Fibroblast of lung (primary cell): ENCODE data around the gene POLR2M. TPM values are rescaled to one million over a fixed set of nuclear protein-coding genes. Genes with fewer than 3 reads are reported as not detected.

Experiments
- DNase-seq, 2 donors: peaks; one replicate each; pipeline versions ENCODE4 v3.0.0 to v3.0.0-alpha.2; 2010; ENCODE audit warnings: low read depth in 2 of 2
- H2AFZ ChIP-seq: 2 replicates; pipeline ENCODE4 v1.5.1; 2012; ENCODE audit warnings: low read length, control low read depth, inconsistent platforms
- H3K27ac ChIP-seq: 2 replicates; pipeline ENCODE4 v1.5.1; 2011; ENCODE audit warnings: low read length, control low read depth; ENCODE audit not compliant: insufficient read depth
- H3K27me3 ChIP-seq: 2 replicates; pipeline ENCODE4 v1.5.1; 2011; ENCODE audit warnings: mild to moderate bottlenecking, low read length; ENCODE audit not compliant: control insufficient read depth, insufficient read depth
- H3K36me3 ChIP-seq: 2 replicates; pipeline ENCODE4 v1.5.1; 2011; ENCODE audit warnings: low read length; ENCODE audit not compliant: control insufficient read depth, insufficient read depth
- H3K4me1 ChIP-seq: 2 replicates; pipeline ENCODE4 v1.5.1; 2011; ENCODE audit warnings: low read length; ENCODE audit not compliant: control insufficient read depth, insufficient read depth; ENCODE audit errors: extremely low read depth
- H3K4me2 ChIP-seq: 2 replicates; pipeline ENCODE4 v1.5.1; 2011; ENCODE audit warnings: low read length, control low read depth; ENCODE audit not compliant: insufficient read depth; ENCODE audit errors: extremely low read depth
- H3K4me3 ChIP-seq, 4 experiments: fragments of 200-600 bp in 1 of 4; sonication (generic) in 1 of 4; replicated peaks in 1 of 4; 2 replicates each; pipeline ENCODE4 v1.5.1; 2011 to 2016; ENCODE audit warnings: low read length in 4 of 4, low read depth in 3 of 4, mild to moderate bottlenecking in 3 of 4, control low read depth in 2 of 4, inconsistent platforms in 1 of 4, mixed read lengths in 1 of 4; ENCODE audit not compliant: insufficient read depth in 1 of 4; ENCODE audit errors: control extremely low read depth in 1 of 4
- H3K79me2 ChIP-seq: 2 replicates; pipeline ENCODE4 v1.5.1; 2012; ENCODE audit warnings: mild to moderate bottlenecking, low read length, inconsistent platforms; ENCODE audit not compliant: control insufficient read depth, insufficient read depth
- H3K9ac ChIP-seq: 2 replicates; pipeline ENCODE4 v1.5.1; 2011; ENCODE audit warnings: mild to moderate bottlenecking, low read length, control low read depth; ENCODE audit not compliant: insufficient read depth
- H3K9me3 ChIP-seq: 2 replicates; pipeline ENCODE4 v1.5.1; 2012; ENCODE audit warnings: low read depth, low read length; ENCODE audit not compliant: control insufficient read depth, insufficient read depth
- H4K20me1 ChIP-seq: 2 replicates; pipeline ENCODE4 v1.5.1; 2011; ENCODE audit warnings: low read length; ENCODE audit not compliant: control insufficient read depth, insufficient read depth; ENCODE audit errors: extremely low read depth
- EZH2 ChIP-seq: IDR thresholded peaks from 2 replicates; pipeline ENCODE4 v1.5.1; 2012; ENCODE audit warnings: low read length, control low read depth, mild to moderate bottlenecking; ENCODE audit errors: missing control alignments
- polyA plus RNA-seq, 2 donors: library from polyadenylated mRNA; depleted of rRNA in 1 of 2; stranded (reverse) in 1 of 2; unstranded in 1 of 2; fragments of >200 nt; gene quantifications; 2 replicates each; pipeline ENCODE4 v1.2.1, GENCODE V29; 2011 to 2012; ENCODE audit warnings: missing spikeins in 1 of 2
- total RNA-seq: library from RNA; depleted of rRNA; stranded (reverse); fragments of >200 nt; gene quantifications from 2 replicates; pipeline ENCODE4 v1.2.1, GENCODE V29; 2014
- TF ChIP-seq, protein P1 (sequence below), 2 donors: IDR thresholded peaks in 1 of 2; conservative IDR thresholded peaks in 1 of 2; 1 replicate in 1 of 2; 2 replicates in 1 of 2; pipeline ENCODE4 v1.5.1; 2011 to 2012; ENCODE audit warnings: low read length in 2 of 2, control low read depth in 1 of 2, inconsistent platforms in 1 of 2, low read depth in 1 of 2, mild to moderate bottlenecking in 1 of 2

POLR2M gene
- total and polyA plus RNA-seq, 2 donors (not counting 1 experiment from before 2014, with no cell fraction given) = 70.8 to 287 TPM

DNA sequence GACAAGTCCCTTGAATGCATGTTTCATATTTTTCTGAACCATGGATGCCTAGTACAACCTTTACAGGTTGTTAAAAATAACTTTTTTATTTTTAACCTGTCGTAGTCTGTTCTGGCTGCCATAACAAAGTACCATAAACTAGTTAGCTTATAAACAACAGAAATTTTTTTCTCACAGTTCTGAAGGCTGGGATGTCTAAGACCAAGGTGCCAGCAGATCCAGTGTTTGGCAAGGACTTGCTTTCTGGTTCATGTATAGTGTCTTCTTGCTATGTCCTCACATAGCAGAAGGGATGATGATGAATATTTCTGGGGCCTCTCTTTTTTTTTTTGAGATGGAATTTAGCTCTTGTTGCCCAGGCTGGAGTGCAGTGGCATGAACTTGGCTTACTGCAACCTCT lies 23.0 kb upstream of the POLR2M start:
- Histone ChIP-seq H3K9ac (no peak overlapping the region), H3K4me3 (no peak overlapping the region), H4K20me1 (no peaks in the 10 kb centered on the region), H3K36me3 (no peaks in the 10 kb centered on the region), H2AFZ (no peak overlapping the region), H3K4me1 (no peaks in the 10 kb centered on the region), H3K9me3 (no peaks in the 10 kb centered on the region), H3K27ac (no peak overlapping the region), H3K4me2 (no peak overlapping the region), H3K27me3 (no peaks in the 10 kb centered on the region), H3K79me2 (no peaks in the 10 kb centered on the region)
- TF ChIP-seq, protein P1, sequence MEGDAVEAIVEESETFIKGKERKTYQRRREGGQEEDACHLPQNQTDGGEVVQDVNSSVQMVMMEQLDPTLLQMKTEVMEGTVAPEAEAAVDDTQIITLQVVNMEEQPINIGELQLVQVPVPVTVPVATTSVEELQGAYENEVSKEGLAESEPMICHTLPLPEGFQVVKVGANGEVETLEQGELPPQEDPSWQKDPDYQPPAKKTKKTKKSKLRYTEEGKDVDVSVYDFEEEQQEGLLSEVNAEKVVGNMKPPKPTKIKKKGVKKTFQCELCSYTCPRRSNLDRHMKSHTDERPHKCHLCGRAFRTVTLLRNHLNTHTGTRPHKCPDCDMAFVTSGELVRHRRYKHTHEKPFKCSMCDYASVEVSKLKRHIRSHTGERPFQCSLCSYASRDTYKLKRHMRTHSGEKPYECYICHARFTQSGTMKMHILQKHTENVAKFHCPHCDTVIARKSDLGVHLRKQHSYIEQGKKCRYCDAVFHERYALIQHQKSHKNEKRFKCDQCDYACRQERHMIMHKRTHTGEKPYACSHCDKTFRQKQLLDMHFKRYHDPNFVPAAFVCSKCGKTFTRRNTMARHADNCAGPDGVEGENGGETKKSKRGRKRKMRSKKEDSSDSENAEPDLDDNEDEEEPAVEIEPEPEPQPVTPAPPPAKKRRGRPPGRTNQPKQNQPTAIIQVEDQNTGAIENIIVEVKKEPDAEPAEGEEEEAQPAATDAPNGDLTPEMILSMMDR (conservative IDR thresholded peaks at IDR 0.05 in 1 of 2, IDR thresholded peaks at IDR 0.05 in 1 of 2; ENCODE audit: low read depth in 1 of 2, low read length in 2 of 2) = no peak
- no peak for TF ChIP-seq EZH2
- DNase-seq = no peak

GRCh38 chr15:57684491-57685151 lies 21.9 kb upstream of the POLR2M start:
- Histone ChIP-seq H3K4me1 (no peaks in the 10 kb centered on the region), H4K20me1 (no peaks in the 10 kb centered on the region), H3K27ac (no peak overlapping the region), H3K36me3 (no peaks in the 10 kb centered on the region), H3K27me3 (no peaks in the 10 kb centered on the region), H3K9me3 (no peaks in the 10 kb centered on the region), H3K9ac (no peak overlapping the region), H3K4me3 (no peak overlapping the region), H3K79me2 (no peaks in the 10 kb centered on the region), H2AFZ (no peak overlapping the region), H3K4me2 (no peak overlapping the region)
- TF ChIP-seq, protein P1 (conservative IDR thresholded peaks at IDR 0.05 in 1 of 2, IDR thresholded peaks at IDR 0.05 in 1 of 2; ENCODE audit: low read depth in 1 of 2, low read length in 2 of 2) = no peak
- no peak for TF ChIP-seq EZH2
- no peak for DNase-seq

- H3K4me1 ChIP-seq = no peaks in the 10 kb centered on the region
- H3K4me2 ChIP-seq = peak overlapping the region; percentile 13
- no peaks in the 10 kb centered on the region for H3K79me2 ChIP-seq
- H3K9me3 ChIP-seq = no peaks in the 10 kb centered on the region
- no peaks in the 10 kb centered on the region for H3K27me3 ChIP-seq
- peak overlapping the region; percentile 68 for H2AFZ ChIP-seq
- H4K20me1 ChIP-seq = no peaks in the 10 kb centered on the region
- no peaks in the 10 kb centered on the region for H3K36me3 ChIP-seq
- DNase-seq = no peak
- no peak overlapping the region for H3K4me3 ChIP-seq
- H3K27ac ChIP-seq = no peak overlapping the region
- H3K9ac ChIP-seq = no peak overlapping the region
- no peak for TF ChIP-seq EZH2
- TF ChIP-seq, protein P1 (conservative IDR thresholded peaks at IDR 0.05 in 1 of 2, IDR thresholded peaks at IDR 0.05 in 1 of 2; ENCODE audit: low read depth in 1 of 2, low read length in 2 of 2) = no peak
These were observed 21.0 kb upstream of the POLR2M start for GRCh38 chr15:57685306-57686095.
